ENCODE data around the gene MTMR2. TPM values are rescaled to one million over a fixed set of nuclear protein-coding genes. Genes with fewer than 3 reads are reported as not detected.

The MTMR2 gene
- total RNA-seq, 1 experiment from 2014 or later, result 75.2 TPM

DNA sequence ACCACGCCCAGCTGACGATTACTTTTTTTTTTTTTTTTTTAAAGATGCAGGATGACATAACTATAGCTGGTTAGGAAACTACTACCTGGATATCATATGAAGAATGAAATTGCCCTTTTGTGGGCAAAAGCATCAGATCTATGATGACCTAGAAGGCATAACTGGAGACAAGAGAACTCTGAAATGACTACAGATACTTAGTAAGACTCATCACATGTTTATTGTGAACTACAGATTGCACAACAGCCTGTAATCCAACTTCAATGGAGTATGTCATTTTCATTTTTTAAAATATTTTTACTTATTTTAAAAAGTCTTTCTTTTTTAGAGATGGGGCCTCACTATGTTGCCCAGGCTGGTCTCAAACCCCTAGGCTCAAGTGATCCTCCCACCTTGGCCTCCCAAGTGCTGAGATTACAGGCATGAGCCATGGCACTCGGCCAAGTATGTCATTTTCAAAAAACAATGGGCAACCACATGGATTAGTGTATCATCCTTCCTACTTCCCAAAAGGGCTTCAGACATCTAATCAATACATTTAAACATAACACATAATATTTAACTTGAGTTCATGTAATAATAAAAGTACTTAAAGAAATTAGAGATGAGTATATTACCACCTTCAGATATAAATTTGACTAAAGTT, 3.3 kb downstream of the MTMR2 start:
- POLR2A ChIA-PET, result no interaction called here

DNA sequence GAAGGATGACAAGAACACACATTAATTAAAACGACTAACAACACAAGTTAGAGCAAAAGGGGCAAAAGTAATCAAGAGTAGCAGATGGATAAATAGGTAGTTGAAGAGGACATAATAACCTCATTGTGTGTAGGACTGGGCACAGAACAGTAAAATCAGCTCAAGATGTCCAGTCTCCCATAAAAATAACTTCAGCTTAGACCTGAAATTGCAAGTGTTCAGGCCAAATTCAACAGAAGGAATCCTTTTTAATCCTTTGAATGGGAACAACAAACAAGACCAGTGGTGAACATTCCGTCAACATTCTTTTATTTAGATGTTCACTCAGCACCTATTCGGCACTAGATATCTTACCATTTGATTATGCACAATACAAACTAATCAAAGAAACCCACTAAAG, 4.4 kb downstream of the MTMR2 start:
- Mint-ChIP-seq H3K4me1 (ENCODE audit: low read depth, unreplicated experiment) (peaks cover 13% of the 10 kb centered on the region), H3K27ac (ENCODE audit: unreplicated experiment) (no peak overlapping the region), H3K36me3 (ENCODE audit: insufficient read depth, unreplicated experiment) (peaks cover 11% of the 10 kb centered on the region), H3K9me3 (ENCODE audit: unreplicated experiment) (no peaks in the 10 kb centered on the region), H3K27me3 (ENCODE audit: insufficient read depth, unreplicated experiment) (no peaks in the 10 kb centered on the region), H3K4me3 (ENCODE audit: unreplicated experiment) (no peak overlapping the region)
- Histone ChIP-seq H3K27me3 (replicated peaks; ENCODE audit: control insufficient read depth, insufficient read depth, low read length) (no peaks in the 10 kb centered on the region), H3K4me1 (no peaks in the 10 kb centered on the region), H3K4me3 (ENCODE audit: low read depth, low read length) (no peak overlapping the region), H3K9me3 (no peaks in the 10 kb centered on the region), H3K36me3 (ENCODE audit: control insufficient read depth, insufficient read depth, low read length) (no peaks in the 10 kb centered on the region)
- no TSS peak for BruUV-seq (replicated peaks)
- TF ChIP-seq CTCF (IDR thresholded peaks at IDR 0.05; ENCODE audit: insufficient read depth in 1 of 2, low read depth in 1 of 2, low read length in 1 of 2, severe bottlenecking in 1 of 2, unreplicated experiment in 1 of 2), result no peak
- ChIA-PET POLR2A (no interaction called here), CTCF (interaction anchor here (0.6 kb wide), 1 partner anchor 54 kb away, joined by 3 read pairs; no protein-coding TSS in a partner anchor)
- DNase-seq, result no peak
- intact Hi-C loops (cut with micrococcal nuclease; ENCODE audit: unreplicated experiment), result no loop called here

More for the DNA sequence above, 3.3 kb downstream of the MTMR2 start:
- intact Hi-C loops (cut with micrococcal nuclease; ENCODE audit: unreplicated experiment), result loop anchor here (5.0 kb wide), 3 partner anchors 177 to 322 kb away; no protein-coding TSS in a partner anchor
- CTCF ChIA-PET, result interaction anchor here (0.6 kb wide), 1 partner anchor 32 kb away, joined by 3 read pairs; no protein-coding TSS in a partner anchor
- Mint-ChIP-seq H3K9me3 (ENCODE audit: unreplicated experiment) (no peaks in the 10 kb centered on the region), H3K4me1 (ENCODE audit: low read depth, unreplicated experiment) (peaks cover 13% of the 10 kb centered on the region), H3K36me3 (ENCODE audit: insufficient read depth, unreplicated experiment) (peaks cover 11% of the 10 kb centered on the region), H3K27ac (ENCODE audit: unreplicated experiment) (no peak overlapping the region), H3K4me3 (ENCODE audit: unreplicated experiment) (no peak overlapping the region), H3K27me3 (ENCODE audit: insufficient read depth, unreplicated experiment) (no peaks in the 10 kb centered on the region)
- Histone ChIP-seq H3K4me1 (peaks cover 6% of the 10 kb centered on the region), H3K36me3 (ENCODE audit: control insufficient read depth, insufficient read depth, low read length) (no peaks in the 10 kb centered on the region), H3K4me3 (ENCODE audit: low read depth, low read length) (no peak overlapping the region), H3K27me3 (replicated peaks; ENCODE audit: control insufficient read depth, insufficient read depth, low read length) (no peaks in the 10 kb centered on the region), H3K9me3 (no peaks in the 10 kb centered on the region)
- TF ChIP-seq CTCF (IDR thresholded peaks at IDR 0.05; ENCODE audit: insufficient read depth in 1 of 2, low read depth in 1 of 2, low read length in 1 of 2, severe bottlenecking in 1 of 2, unreplicated experiment in 1 of 2), result no peak
- DNase-seq, result no peak
- BruUV-seq (replicated peaks), result no TSS peak

GRCh38 chr11:95918720-95919119, 5.2 kb downstream of the MTMR2 start:
- POLR2A ChIA-PET, result no interaction called here
- Mint-ChIP-seq H3K4me1 (ENCODE audit: low read depth, unreplicated experiment) (peaks cover 13% of the 10 kb centered on the region), H3K27ac (ENCODE audit: unreplicated experiment) (no peak overlapping the region), H3K27me3 (ENCODE audit: insufficient read depth, unreplicated experiment) (no peaks in the 10 kb centered on the region), H3K9me3 (ENCODE audit: unreplicated experiment) (no peaks in the 10 kb centered on the region), H3K36me3 (ENCODE audit: insufficient read depth, unreplicated experiment) (peaks cover 4% of the 10 kb centered on the region), H3K4me3 (ENCODE audit: unreplicated experiment) (no peak overlapping the region)
- no peak for DNase-seq
- intact Hi-C loops (cut with micrococcal nuclease; ENCODE audit: unreplicated experiment), result no loop called here
- no peaks in the 10 kb centered on the region for H3K9me3 ChIP-seq
- BruUV-seq (replicated peaks), result no TSS peak
- no peaks in the 10 kb centered on the region for H3K36me3 ChIP-seq (ENCODE audit: control insufficient read depth, insufficient read depth, low read length)
- CTCF ChIA-PET, result no interaction called here
- H3K4me3 ChIP-seq (ENCODE audit: low read depth, low read length), result no peak overlapping the region
- no peaks in the 10 kb centered on the region for H3K27me3 ChIP-seq (replicated peaks; ENCODE audit: control insufficient read depth, insufficient read depth, low read length)
- H3K4me1 ChIP-seq, result no peaks in the 10 kb centered on the region
- no peak for TF ChIP-seq CTCF (IDR thresholded peaks at IDR 0.05; ENCODE audit: insufficient read depth in 1 of 2, low read depth in 1 of 2, low read length in 1 of 2, severe bottlenecking in 1 of 2, unreplicated experiment in 1 of 2)
